GM12878 (cell line): ENCODE data around the gene PUS3. TPM values are rescaled to one million over a fixed set of nuclear protein-coding genes. Genes with fewer than 3 reads are reported as not detected.

Experiments
- ATAC-seq: fragments of 200-7000 bp; cut with Tn5 transposase; 3 replicates; pipeline ENCODE4 v1.9.1; 2020; ENCODE audit warnings: mild to moderate bottlenecking, moderate library complexity
- BruUV-seq: library from RNA; stranded (reverse); fragments of 400-500 nt; replicated peaks from 2 replicates; lab custom pipeline; 2021; lab: Mats Ljungman, UMichigan
- CTCF ChIA-PET: fragments of 300-600 bp; sonication (Branson Sonifier 250); formaldehyde crosslinking; extraction: SDS; loops from one replicate; lab custom pipeline; 2021; ENCODE audit warnings: inconsistent platforms; lab: Yijun Ruan, JAX
- POLR2A ChIA-PET: fragments of 350-600 bp; formaldehyde crosslinking; extraction: SDS; loops from one replicate; lab custom pipeline; 2021; ENCODE audit warnings: inconsistent platforms; lab: Charles Lee
- RAD21 ChIA-PET: fragments of 300-600 bp; sonication (Branson Sonifier 250); formaldehyde crosslinking; loops from one replicate; lab custom pipeline; 2023; ENCODE audit warnings: antibody characterized with exemption; ENCODE audit not compliant: unreplicated experiment; lab: Charles Lee
- SMC1A ChIA-PET: fragments of 300-600 bp; sonication (Branson Sonifier 250); formaldehyde crosslinking; loops from one replicate; lab custom pipeline; 2023; ENCODE audit not compliant: unreplicated experiment, uncharacterized antibody; lab: Charles Lee
- DNase-seq: peaks from one replicate; pipeline ENCODE4 v3.0.0-alpha.2; 2011; ENCODE audit warnings: low read depth, low spot score
- FAIRE-seq: peaks from 3 replicates; lab custom pipeline; 2011; peaks lifted over from hg19 to GRCh38; lab: Jason Lieb, UNC
- H2AFZ ChIP-seq: 2 replicates; pipeline ENCODE4 v1.6.0; 2011; ENCODE audit warnings: low read depth, low read length, control low read depth; ENCODE audit not compliant: control insufficient read depth
- H3K27ac ChIP-seq: 2 replicates; pipeline ENCODE4 v1.5.1; 2011; ENCODE audit warnings: control low read depth; ENCODE audit not compliant: control insufficient read depth, insufficient read depth
- H3K27me3 ChIP-seq, 2 experiments: replicated peaks in 1 of 2; 2 replicates each; pipeline versions ENCODE4 v1.6.0 to v1.6.1; 2011; ENCODE audit warnings: low read length in 1 of 2; ENCODE audit not compliant: control insufficient read depth in 2 of 2, insufficient read depth in 2 of 2
- H3K36me3 ChIP-seq, 2 experiments: 2 replicates each; pipeline ENCODE4 v1.5.1; 2011; ENCODE audit warnings: low read length in 1 of 2; ENCODE audit not compliant: control insufficient read depth in 2 of 2, insufficient read depth in 2 of 2
- H3K4me1 ChIP-seq: 2 replicates; pipeline ENCODE4 v1.6.1; 2011; ENCODE audit warnings: mild to moderate bottlenecking, low read length, moderate library complexity, mixed read lengths; ENCODE audit not compliant: control insufficient read depth, insufficient read depth
- H3K4me2 ChIP-seq: 2 replicates; pipeline ENCODE4 v1.6.0; 2011; ENCODE audit warnings: control low read depth; ENCODE audit not compliant: control insufficient read depth, insufficient read depth
- H3K4me3 ChIP-seq: fragments of 200-600 bp; sonication (generic); 2 replicates; pipeline ENCODE4 v1.5.1; 2016
- H3K79me2 ChIP-seq: 2 replicates; pipeline ENCODE4 v1.6.0; 2011; ENCODE audit warnings: low read length; ENCODE audit not compliant: control insufficient read depth, insufficient read depth
- H3K9ac ChIP-seq: 2 replicates; pipeline ENCODE4 v1.8.0; 2011; ENCODE audit warnings: low read length, control low read depth, mixed read lengths; ENCODE audit not compliant: control insufficient read depth, insufficient read depth
- H3K9me3 ChIP-seq: replicated peaks from 3 replicates; pipeline ENCODE4 v1.5.1; 2011; ENCODE audit warnings: mild to moderate bottlenecking, low read length; ENCODE audit not compliant: control insufficient read depth, insufficient read depth
- H4K20me1 ChIP-seq: 2 replicates; pipeline ENCODE4 v1.6.0; 2011; ENCODE audit not compliant: control insufficient read depth, insufficient read depth
- CEBPZ ChIP-seq: fragments of 150-350 bp; IDR thresholded peaks from 2 replicates; pipeline ENCODE4 v1.6.1; 2016; ENCODE audit warnings: low read depth, low read length
- CHD4 ChIP-seq: fragments of 200-600 bp; sonication (generic); IDR thresholded peaks from 2 replicates; pipeline ENCODE4 v1.6.1; 2016; ENCODE audit warnings: mild to moderate bottlenecking
- CREM ChIP-seq: IDR thresholded peaks from 2 replicates; pipeline ENCODE4 v1.6.1; 2014; ENCODE audit warnings: antibody characterized with exemption, low read depth
- CUX1 ChIP-seq: IDR thresholded peaks from 2 replicates; pipeline ENCODE4 v1.6.1; 2012; ENCODE audit warnings: improper control_type of control experiment, low read depth, low read length; ENCODE audit not compliant: insufficient replicate concordance
- FOS ChIP-seq: IDR thresholded peaks from 3 replicates; pipeline ENCODE4 v1.6.1; 2011; ENCODE audit warnings: borderline replicate concordance; ENCODE audit not compliant: insufficient read length; ENCODE audit errors: extremely low read depth
- HDAC6 ChIP-seq: fragments of 200-600 bp; sonication (generic); IDR thresholded peaks from one replicate; pipeline ENCODE4 v1.8.0; 2017; ENCODE audit warnings: antibody characterized with exemption; ENCODE audit not compliant: unreplicated experiment
- HSF1 ChIP-seq: fragments of 150-350 bp; IDR thresholded peaks from 2 replicates; pipeline ENCODE4 v1.6.1; 2014; ENCODE audit warnings: mild to moderate bottlenecking, low read depth, low read length
- NFXL1 ChIP-seq: fragments of 450-650 bp; IDR thresholded peaks from 2 replicates; pipeline ENCODE4 v1.6.1; 2017; ENCODE audit warnings: antibody characterized with exemption, mild to moderate bottlenecking, borderline replicate concordance
- POLR2A ChIP-seq: IDR thresholded peaks from 2 replicates; pipeline ENCODE4 v1.6.1; 2011; ENCODE audit warnings: low read depth, mild to moderate bottlenecking, low read length
- RAD21 ChIP-seq: IDR thresholded peaks from 2 replicates; pipeline ENCODE4 v1.6.1; 2011; ENCODE audit warnings: mild to moderate bottlenecking, low read depth, low read length, moderate library complexity; ENCODE audit not compliant: insufficient read depth
- SREBF1 ChIP-seq: IDR thresholded peaks from 2 replicates; pipeline ENCODE4 v1.6.1; 2012; ENCODE audit warnings: mild to moderate bottlenecking, low read length
- ZNF207 ChIP-seq: fragments of 450-650 bp; IDR thresholded peaks from 2 replicates; pipeline ENCODE4 v1.6.1; 2014; ENCODE audit warnings: antibody characterized with exemption, mild to moderate bottlenecking, borderline replicate concordance
- WGBS: methylation state at CpG from one replicate; pipeline ENCODE4 v1.1.6; 2016; ENCODE audit warnings: low lambda C conversion rate; ENCODE audit not compliant: insufficient replicate concordance, insufficient coverage; ENCODE audit errors: missing lambda C conversion rate; 5-methylcytosine and 5-hydroxymethylcytosine counted together
- in situ Hi-C: fragments of 300-500 bp; cut with MboI; formaldehyde crosslinking; loops from 9 replicates; pipeline ENCODE4 v1.14.3; 2018; ENCODE audit warnings: mixed read lengths
- intact Hi-C: fragments of 100-400 bp; cut with micrococcal nuclease; formaldehyde crosslinking; loops from one replicate; pipeline ENCODE4 v1.14.2; 2022; ENCODE audit not compliant: unreplicated experiment
- polyA plus RNA-seq, 11 experiments: library from polyadenylated mRNA; depleted of rRNA in 4 of 11; unstranded in 6 of 11; stranded (reverse) in 5 of 11; fragments of >200 nt; fragmentation: Nextera tagmentation in 4 of 11; fragmentation: Illumina TruSeq in 1 of 11; extraction: Ambion mirVana in 4 of 11; extraction: Trizol in 1 of 11; gene quantifications; 1 replicate in 1 of 11; 2 replicates in 10 of 11; pipeline versions ENCODE4 v1.2.1 to v1.2.3, GENCODE V29; 2011 to 2016; ENCODE audit warnings: inconsistent platforms in 2 of 11, missing spikeins in 2 of 11, low read depth in 1 of 11
- total RNA-seq, 4 experiments: library from RNA; depleted of rRNA in 3 of 4; stranded (reverse); fragments of >200 nt in 3 of 4; fragmentation: Illumina TruSeq in 1 of 4; extraction: Trizol in 1 of 4; gene quantifications; 2 replicates each; pipeline versions ENCODE4 v1.2.1 to v1.2.3, GENCODE V29; 2013 to 2021

PUS3 gene
- total and polyA plus RNA-seq, 10 of the 15 experiments (the other 5 are each of a cell fraction or from before 2014, with no cell fraction given) = 10.9 to 22.4 (median 14.3) TPM

GRCh38 chr11:125922156-125922555 lies 19.1 kb upstream of the PUS3 start:
- no peak for FAIRE-seq
- ChIA-PET POLR2A (no interaction called here), SMC1A (interaction anchor here (1.0 to 6.3 kb wide), 2 partner anchors 18 to 273 kb away, joined by 3 to 61 read pairs; partner anchors contain the start of gene DDX25), RAD21 (interaction anchor here (1.1 to 3.7 kb wide), 2 partner anchors 137 to 271 kb away, joined by 3 to 27 read pairs; no protein-coding TSS in a partner anchor), CTCF (interaction anchor here (1.0 to 5.9 kb wide), 5 partner anchors 8 to 559 kb away, joined by 3 to 120 read pairs (median 6); no protein-coding TSS in a partner anchor)
- 52% methylated on average over 3 of the region's 3 CpGs for WGBS
- no peaks in the 10 kb centered on the region for H3K79me2 ChIP-seq
- no peaks in the 10 kb centered on the region for H3K4me1 ChIP-seq
- no peak overlapping the region for H2AFZ ChIP-seq
- DNase-seq = no peak
- BruUV-seq = no TSS peak
- TF ChIP-seq NFXL1 = no peak
- no peak for TF ChIP-seq CHD4
- TF ChIP-seq CUX1 = no peak
- no peak for TF ChIP-seq CEBPZ
- no peak for TF ChIP-seq HDAC6
- no peak for TF ChIP-seq POLR2A
- no peak for TF ChIP-seq ZNF207
- no peak for TF ChIP-seq RAD21
- no peak for TF ChIP-seq SREBF1
- no peak for TF ChIP-seq HSF1
- no peak for TF ChIP-seq FOS
- TF ChIP-seq CREM = no peak
- in situ Hi-C loops = loop anchor here (5.0 kb wide), 1 partner anchor 270 kb away; no protein-coding TSS in a partner anchor
- H4K20me1 ChIP-seq = no peaks in the 10 kb centered on the region
- no peaks in the 10 kb centered on the region; a peak in 1 of 4 replicates for H3K27me3 ChIP-seq
- no peak for ATAC-seq
- no peaks in the 10 kb centered on the region for H3K36me3 ChIP-seq
- no peak overlapping the region for H3K27ac ChIP-seq
- intact Hi-C loops = loop anchor here (5.0 to 10.0 kb wide), 2 partner anchors 140 to 393 kb away; partner anchors contain the start of gene CDON
- no peak overlapping the region for H3K4me3 ChIP-seq
- H3K9me3 ChIP-seq = no peaks in the 10 kb centered on the region
- H3K4me2 ChIP-seq = no peak overlapping the region
- H3K9ac ChIP-seq = no peak overlapping the region
